GM11168 (cell line): ENCODE measurements around the gene CFAP20.
"Not testable (repeated sequence)": the region's sequence is repeated elsewhere in the genome, so short reads cannot be mapped to it uniquely, and the experiment has no call there.

Source experiments
- in situ Hi-C: fragments of 300-500 bp; cut with MboI; formaldehyde crosslinking; loops from one replicate; pipeline ENCODE4 v1.12.0; 2022; ENCODE audit warnings: low sequenced_read_pairs; ENCODE audit not compliant: unreplicated experiment

CFAP20 gene

DNA sequence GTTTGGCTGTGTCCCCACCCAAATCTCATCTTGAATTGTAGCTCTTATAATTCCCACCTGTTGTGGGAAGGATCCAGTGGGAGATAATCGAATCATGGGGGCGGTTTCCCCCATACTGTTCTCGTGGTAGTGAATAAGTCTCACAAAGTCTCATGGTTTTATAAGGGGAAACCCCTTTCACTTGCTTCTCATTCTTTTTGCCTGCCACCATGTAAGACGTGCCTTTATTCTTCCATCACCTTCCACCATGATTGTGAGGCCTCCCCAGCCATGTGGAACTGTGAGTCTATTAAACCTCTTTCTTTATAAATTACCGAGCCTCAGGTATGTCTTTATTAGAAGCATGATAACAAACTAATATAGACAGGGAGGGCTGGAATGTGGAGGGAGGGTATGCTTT is 57.0 kb downstream of the CFAP20 start:
- in situ Hi-C loops = not testable (repeated sequence)

DNA sequence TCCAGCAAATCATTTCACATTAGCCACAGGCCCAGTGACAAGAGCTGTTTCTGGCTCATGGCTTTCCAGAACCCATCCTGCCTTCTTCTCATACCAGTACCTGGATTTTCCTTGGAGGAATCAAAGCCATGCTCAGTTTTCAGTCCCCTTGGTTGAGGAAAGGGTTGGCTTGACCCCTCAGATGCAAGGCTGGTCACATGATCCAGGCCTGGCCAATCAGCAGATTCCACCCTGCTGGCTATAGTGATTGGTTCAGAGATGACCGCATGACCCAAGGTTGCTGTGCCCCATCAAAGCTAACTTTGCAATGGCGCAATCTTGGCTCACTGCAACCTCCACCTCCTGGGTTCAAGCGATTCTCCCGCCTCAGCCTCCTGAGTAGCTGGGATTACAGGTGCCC is 58.6 kb downstream of the CFAP20 start:
- in situ Hi-C loops = no loop called here
